NCI-H524 (cell line): ENCODE measurements around the gene DPF1.
"Not testable (repeated sequence)": the region's sequence is repeated elsewhere in the genome, so short reads cannot be mapped to it uniquely, and the experiment has no call there.

Source experiments
- DNase-seq, 2 experiments: peaks; one replicate each; lab custom pipeline; 2025; lab: John Stamatoyannopoulos, UW

The DPF1 gene

DNA sequence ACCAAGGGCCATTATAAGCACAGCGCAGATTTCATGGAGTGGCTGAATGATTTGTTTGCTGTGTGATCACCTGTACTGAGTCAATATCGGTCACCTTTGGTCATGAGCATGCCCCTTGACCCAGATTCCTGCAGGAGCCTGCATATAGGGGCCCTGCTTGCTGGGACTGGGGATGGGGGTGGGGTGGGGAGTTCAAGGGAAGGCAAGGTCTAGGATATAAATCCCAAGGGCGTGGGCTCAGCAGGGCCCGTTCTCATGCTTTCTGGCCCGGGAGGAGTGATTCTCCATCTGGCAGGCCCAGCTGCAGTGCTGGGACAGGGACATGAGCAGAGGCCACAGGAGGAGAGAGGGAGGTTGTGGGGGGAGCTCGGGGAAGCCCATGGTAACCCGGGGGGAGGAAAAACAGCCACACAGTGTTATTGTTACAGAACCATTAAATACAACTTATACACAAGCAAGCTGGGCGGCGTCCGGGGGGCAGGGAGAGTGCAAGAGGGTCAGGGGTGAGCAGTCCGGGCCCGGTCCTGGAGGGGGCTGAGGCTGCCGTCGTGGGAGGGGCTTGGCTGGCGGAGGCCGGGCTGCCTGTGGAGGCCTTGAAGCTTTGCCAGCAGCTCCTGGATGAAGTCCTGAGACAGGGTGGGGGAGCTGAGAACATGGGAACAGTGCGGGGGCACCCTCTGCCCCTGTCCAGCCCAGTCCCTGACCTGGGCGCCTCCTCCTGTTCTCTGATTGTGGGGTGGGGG, 27.0 kb upstream of the DPF1 start:
- DNase-seq = peak; percentile 83 to 85

DNA sequence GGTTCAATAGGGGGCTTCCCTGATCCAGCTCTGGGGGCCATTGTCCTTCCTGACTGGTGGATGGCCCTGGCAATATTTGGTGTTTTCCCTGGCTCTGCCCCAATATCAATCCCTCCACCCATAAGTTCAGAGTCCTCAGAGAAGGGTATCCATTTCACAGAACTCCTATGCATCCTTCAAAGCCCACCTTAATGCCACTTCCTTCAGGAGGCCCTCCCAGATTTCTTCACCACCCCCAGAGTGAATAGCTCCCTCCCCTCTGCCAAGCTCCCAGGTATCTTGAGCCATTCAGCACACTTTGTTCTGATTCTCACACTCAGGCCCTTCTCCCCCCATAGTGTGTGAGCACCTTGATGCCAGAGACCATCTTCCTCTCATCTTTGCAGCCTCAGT, 26.4 kb upstream of the DPF1 start:
- DNase-seq = no peak

DNA sequence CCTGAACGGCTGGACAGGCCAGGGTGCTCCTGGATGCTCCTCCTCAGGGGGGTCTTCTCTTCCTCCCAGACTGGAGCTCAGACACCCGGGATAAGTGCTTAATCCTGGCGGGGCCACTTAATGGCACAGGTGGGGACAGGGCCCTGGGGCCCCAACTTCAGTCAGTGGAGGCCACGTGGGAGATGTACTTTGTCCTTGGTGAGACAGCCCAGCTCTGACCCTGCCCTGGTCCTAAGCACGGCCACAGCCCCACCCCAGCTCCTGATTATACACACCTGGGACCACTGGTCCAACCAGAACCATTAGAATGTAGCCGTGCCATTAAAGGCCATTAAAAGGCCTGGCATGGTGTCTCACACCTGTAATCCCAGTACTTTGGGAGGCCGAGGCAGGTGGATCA, 24.4 kb upstream of the DPF1 start:
- no peak for DNase-seq

DNA sequence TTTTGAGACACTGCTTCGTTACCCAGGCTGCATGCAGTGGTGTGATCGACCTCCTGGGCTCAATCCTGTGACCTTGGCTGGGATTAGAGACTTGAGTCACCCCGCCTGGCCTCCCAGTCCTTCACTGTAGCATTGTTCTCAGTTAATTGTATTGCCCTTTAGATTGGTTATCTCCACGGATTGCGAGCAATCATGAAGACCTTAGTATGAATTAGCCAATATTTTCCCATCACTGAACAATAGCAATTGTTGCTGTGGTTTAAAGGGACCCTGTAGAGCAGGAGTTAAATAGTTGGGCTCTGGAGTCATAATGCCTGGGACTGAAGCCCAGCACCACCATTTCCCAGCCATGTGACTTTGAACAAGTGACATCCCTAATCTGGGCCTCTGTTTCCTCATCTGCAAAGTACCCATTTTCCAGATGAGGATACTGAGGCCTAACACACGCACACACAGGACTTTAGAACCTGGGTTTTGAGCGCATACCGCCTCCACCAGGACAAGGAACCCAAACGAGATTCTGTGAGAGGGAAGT, 23.8 kb upstream of the DPF1 start:
- no peak for DNase-seq

DNA sequence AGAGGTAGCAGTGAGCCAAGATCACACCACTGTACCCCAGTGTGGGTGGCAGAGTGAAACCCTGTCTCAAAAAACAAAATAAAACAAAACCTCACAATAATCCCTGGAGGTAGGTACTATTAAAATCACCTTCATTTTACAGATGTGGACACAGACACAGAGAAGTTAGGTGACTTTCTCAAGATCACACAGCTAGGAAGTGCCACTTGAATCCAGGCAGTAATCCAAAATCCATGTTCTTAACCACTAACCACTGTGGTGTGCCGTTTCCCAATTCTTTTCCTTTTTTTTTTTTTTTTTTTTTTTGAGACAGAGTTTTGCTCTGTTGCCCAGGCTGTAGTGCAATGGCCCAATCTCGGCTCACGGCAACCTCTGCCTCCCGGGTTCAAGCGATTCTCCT, 23.1 kb upstream of the DPF1 start:
- no peak for DNase-seq

DNA sequence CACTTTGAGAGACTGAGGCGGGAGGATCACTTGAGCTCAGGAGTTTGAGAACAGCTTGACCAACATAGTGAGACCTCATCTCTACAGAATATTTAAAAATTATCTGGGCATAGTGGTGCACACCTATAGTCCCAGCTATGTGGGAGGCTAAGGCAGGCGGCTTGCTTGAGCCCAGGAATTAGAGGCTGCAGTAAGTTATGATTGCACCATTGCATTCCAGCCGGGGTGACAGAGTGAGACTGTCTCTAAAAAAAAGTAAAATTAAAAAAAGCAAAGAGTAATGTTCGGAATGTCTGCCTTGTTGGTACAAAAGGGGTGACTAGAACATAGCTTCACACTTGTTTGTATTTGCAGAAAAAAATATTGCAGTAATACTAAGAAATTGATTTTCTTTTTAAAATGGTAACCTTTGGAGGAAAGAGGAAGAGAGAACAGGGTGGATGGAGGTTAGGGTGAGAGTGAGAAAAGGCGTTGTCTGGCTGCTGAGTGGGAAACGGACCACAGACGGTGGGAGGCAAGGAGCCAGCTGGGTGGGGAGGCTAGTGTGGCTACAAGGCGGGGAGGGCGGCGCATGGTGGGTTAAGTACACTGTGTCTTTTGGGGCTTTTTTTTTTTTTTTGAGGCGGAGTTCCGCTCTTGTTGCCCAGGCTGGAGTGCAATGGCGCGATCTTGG, 21.9 kb upstream of the DPF1 start:
- DNase-seq = no peak

DNA sequence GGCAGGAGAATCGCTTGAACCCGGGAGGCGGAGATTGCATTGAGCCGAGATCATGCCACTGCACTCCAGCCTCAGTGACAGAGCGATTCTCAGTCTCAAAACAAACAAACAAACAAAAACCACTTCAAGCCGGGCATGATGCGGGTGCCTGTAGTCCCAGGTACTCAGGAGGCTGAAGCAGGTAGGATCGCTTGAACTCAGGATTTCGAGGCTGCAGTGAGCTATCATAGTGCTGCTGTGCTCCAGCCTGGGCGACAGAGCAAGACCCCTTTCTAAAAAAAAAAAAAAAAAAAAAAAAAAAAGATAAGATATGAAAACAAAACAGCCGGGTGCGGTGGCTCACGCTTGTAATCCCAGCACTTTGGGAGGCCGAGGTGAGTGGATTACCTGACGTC, 19.3 kb upstream of the DPF1 start:
- no peak for DNase-seq

DNA sequence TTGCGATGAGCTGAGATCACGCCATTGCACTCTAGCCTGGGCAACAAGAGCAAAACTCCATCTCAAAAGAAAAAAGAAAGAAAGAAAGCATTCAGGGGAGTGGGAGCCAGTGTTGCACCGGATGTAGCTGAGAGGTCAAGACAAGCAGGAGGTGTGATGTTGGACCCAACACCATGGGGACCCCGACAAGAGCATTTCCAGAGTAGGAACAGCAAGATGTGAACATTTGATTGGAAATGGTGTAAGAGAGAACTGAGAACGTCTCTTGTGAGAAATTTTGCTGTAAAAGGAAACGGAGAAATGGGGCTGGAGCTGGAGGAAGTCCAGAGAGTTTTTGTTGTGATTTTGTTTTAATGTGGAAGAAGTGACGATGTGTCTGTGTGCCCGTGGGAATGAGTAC, 15.8 kb upstream of the DPF1 start:
- no peak for DNase-seq

DNA sequence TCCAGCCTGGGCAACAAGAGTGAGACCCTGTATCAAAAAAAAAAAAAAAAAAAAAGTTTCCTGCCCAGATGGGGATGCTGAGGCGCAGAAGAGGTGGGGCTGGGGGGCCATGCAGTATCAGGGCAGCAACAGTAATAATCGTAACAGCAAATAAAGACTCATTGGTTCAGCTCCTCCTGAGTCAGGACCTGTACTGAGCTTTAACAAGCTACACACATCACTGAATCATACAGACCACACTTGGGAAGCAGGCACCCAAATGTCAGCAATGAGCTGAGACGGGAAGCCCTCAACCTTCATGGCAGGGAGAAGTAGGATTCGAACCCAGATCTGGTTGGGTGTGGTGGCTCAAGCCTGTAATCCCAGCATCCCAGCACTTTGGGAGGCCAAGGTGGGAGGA, 10.6 kb upstream of the DPF1 start:
- no peak for DNase-seq

DNA sequence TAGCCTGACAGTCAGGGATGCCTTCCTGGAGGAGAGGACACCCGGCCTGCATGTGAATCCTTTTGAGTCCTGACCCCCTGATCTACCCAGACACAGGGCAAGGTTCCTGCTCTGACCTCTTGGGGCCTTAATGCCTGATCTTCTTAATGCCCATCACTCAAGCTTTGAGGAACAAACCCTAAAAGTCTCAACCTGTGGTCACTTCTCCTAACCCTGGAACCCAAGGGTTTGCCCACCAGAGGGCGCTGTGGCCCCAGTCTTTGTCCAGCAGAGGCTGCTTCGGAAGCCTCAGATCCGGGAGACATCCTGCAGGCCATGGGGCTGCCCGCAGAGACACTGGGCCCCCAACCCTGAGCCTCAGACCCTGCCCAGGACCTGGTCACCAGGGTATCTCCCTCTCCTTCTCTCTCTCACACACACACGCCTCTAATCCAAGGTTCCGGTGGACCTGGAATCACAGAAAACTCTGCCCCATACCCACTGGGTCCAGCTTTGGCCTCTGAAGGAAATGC, 9.8 kb upstream of the DPF1 start:
- DNase-seq = peak; percentile 9 to 72

DNA sequence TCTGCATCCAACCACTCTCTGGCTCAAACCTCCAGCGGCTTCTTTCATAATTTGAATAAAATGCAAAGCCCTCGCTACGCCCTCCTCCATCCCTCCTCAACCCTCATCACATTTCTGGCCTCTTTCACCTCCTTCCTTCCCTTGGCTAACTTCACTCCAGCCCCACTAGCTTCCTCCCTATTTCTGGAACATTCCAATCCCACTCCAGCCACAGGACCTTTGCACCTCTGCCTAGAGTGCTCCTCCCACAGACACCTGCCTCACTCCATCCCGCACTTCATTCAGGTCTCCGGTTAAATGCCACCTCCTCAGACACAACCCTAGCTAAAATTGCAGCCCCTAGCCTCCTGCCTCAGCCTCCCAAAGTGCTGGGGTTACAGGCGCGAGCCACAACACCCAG, 7.9 kb upstream of the DPF1 start:
- no peak for DNase-seq

DNA sequence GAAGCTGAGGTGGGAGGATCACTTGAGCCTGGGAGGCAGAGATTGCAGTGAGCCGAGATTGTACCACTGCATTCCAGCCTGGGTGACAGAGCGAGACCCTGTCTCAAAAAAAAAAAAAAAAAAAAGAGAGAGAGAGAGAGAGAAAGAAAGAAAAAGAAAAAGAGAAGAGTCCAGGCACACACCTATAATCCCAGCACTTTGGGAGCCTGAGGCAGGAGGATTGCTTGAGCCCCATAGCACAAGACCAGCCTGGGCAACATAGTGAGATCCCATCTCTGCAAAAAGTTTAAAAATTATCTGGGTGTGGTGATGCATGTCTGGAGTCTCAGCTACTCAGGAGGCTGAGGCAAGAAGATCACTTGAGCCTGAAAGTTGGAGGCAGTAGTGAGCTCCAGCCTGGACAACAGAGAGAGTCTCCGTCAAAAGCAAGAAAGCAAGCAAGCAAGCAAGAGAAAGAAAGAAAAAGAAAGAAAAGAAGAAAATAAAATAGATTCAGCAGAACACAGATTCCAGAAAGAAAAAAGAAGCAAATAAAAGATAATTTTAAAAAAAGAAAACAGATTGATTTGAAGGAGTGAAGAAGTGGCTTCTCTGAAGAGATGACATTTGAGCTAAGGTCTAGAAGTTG, 6.6 kb upstream of the DPF1 start:
- DNase-seq = not testable (repeated sequence)

DNA sequence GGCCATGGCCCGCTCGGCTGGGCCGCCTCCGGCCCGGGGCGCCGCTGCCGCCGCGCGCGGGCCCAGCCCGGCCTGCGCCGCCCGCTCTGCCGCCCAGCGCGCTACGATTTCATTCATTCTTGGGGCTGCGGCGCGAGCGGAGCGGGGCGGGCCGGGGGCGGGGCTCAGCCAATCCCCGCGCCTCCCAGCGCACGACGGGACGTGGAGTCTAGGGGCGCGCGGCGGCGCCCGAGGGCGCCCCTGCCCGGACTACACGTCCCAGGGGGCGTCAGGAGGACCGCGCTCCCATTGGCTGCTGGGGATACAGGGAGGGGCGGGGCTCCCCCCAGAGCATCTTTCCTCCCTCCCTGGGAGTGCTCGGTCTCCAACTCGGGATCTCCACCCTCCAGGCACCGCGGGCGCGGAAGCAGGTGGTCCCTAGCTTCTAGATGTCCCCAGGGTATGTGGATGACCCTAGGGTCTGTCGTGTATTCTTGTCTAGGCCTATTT, 5.6 kb upstream of the DPF1 start:
- DNase-seq = peak; percentile 96 to 98

DNA sequence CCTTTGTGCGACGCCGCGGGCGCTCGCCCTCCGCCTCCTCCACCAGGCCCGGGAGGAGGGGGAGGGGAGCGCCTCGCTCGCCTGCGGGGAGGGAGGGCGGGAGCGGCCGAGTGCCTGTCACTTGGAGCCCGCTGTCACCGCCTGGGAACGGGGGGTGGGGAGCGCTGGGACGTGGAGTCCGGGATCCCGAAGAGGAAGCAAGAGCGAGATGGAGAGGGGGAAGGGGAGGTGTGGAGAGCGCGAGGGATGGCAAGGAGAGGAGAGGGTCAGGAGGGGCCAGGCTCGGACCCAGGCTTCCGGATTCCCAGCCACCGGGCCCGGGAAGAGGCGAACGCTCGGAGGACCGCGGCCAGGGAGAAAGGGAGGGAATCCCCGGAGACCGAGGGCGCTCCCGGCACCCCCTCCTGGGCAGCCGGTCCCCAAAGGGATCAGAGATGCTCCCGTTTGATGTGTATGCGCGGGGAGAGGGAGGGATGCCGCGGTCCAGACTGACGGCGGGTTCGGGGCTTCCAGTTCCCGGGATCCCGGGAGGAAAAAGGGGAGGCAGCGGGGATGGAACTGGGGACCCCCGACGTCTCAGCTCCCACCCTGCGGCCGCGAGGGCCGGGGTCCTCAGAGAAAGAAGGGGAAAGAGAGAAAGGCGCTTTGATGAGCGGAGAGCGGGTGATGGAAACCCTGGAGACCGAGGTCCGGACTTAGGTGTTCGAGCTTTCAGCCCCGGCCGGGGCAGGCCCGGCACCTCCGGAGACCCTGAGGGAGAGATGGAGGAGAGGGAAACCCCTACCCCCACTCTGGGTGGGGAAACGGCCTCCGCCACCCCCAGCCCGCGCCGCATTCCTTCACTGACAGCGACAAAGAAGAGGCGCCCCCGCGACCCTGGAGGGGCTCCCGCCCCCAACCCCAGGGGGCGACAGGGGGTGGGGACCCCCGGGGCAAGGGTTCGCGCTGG, 4.7 kb upstream of the DPF1 start:
- DNase-seq = peak; percentile 30 to 61

DNA sequence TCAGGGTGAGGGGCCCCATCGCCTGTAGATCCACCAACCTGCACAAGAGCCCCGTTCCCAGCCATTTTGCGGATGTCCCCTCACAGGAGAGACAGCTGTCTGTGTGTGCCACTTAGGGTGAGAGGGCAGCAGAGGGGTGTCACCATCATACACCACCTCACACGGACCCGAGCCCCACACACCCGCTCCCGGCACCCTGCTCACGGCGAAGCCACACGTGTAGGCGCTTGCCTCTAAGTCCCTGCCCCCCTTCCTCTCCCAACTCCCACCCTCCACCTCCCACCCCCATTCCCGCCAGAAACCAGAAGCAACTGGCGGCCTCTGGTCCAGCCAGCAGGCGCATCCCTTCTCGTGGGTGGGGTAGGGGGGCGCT, 4.0 kb upstream of the DPF1 start:
- DNase-seq = peak; percentile 30 to 57

DNA sequence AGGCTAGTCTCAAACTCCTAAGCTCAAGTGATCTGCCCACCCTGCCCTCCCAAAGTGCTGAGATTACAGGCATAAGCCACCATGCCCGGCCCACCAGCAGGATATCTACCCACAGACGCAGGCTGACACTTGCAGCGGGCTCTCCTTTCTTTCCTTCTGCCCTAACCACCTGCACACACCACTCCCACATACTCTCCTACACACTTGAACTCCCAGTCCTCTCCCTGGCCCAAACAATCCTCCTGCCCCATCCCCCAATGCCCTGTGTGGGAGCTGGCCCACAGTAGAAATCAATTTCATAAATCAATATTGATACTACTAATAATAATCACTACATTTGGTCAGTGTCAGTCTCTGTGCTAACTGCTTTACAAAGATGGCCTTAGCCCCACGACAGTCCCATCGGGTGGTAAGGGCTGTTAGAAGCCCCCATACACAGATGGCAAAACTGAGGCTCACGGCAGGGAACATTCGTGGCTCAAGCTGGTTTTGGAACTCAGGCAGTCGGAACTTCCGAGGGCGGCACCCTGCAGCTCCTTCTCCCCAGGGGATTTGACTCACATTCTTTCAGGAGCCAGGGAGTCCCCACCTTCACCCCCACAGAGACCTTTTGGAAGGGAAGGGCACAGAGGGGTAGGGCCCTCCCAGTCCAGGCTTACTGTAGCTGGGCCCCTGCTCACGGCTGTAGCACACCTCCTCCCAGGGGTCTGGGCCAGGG, 3.4 kb upstream of the DPF1 start:
- peak in 1 of 2 experiments; percentile 15 for DNase-seq

DNA sequence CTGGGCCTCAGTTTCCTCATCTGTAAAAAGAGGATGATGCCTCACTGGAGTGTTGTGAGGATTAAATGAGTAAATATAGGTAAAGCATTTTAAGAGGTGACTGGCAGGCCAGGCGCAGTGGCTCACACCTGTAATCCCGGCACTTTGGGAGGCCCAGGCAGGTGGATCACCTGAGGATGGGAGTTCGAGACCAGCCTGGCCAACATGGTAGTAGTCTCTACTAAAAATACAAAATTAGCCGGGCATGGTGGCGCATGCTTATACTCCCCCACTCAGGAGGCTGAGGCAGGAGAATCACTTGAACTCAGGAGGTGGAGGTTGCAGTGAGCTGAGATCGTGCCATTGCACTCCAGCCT, 819 bp upstream of the DPF1 start:
- DNase-seq = not testable (repeated sequence)

DNA sequence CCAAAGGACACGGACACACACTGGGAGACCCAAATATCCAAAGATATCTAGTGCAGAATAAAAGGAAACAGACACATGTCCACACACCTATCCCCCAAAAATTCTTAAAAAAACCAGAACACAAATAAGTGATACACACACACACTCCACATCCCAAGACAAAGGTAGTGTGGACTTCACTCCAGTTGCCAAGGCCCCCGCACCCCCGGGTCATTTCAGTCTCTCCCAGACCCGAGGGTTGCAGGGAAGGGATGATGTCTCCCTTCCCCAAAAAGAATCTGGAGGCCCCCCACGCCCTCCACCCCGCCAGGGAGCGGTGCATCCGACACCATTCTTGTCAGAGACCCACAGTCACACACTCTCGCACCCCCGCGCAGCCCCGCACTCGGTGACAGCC, 407 bp downstream of the DPF1 start:
- DNase-seq = no peak

DNA sequence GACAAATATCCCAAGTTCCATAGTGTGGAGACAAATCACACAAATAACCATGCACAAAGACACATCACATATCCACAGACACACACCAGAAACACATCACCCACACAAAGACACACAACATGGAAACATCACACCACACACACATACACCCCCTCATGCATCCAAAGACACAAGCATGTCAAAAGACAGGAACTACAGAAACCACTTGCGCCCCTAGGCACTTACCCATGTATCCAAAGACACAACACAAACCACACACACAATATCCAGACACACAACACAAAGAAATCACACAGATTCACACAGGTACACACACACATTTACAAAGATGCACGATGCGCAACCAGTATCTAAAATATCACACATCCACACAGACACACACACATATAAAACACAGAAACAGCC, 901 bp downstream of the DPF1 start:
- no peak for DNase-seq

DNA sequence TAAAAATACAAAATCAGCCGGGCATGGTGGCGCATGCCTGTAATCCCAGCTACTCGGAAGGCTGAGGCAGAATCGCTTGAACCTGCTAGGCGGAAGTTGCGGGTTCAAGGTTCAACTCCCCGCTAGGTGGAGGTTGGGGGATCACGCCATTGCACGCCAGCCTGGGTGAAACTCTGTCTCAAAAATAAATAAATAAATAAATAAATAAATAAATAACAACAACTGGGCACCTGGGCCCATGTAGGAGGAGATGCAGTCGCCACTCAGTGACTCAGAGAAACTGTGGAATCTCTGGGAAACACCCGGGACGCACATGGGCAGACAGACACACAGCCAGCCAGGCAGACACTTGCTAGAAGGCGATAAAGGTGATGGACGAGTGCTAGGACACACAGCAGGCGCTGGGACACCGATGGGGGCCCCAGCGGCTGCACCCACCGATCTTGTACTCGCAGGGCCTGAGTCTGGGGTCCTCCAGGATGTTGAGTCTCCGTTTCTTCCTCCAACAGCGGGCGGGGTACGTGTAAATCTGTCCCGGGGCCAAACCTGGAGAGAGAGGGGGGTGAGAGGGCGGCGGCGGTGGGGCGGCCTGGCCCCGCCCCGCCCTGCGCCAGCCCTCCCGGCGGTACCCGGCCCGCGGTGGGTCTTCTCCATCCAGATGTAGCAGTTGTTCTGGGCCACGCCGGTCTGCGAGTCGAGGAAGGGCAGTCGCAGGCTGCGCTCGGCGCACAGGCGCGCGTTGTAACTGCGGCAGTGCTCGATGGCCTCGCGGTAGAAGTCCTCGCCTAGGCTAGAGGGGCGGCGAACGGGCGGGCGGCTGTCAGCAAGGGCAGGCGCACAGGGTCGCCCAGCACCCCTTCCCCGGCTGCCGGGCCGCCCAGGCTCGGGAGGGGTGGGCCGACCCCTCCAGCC, 1.8 kb downstream of the DPF1 start:
- no peak for DNase-seq
